ENCODE data around the gene PCDHA1.
"Not testable (repeated sequence)": the region's sequence is repeated elsewhere in the genome, so short reads cannot be mapped to it uniquely, and the experiment has no call there.

Gene PCDHA1

DNA sequence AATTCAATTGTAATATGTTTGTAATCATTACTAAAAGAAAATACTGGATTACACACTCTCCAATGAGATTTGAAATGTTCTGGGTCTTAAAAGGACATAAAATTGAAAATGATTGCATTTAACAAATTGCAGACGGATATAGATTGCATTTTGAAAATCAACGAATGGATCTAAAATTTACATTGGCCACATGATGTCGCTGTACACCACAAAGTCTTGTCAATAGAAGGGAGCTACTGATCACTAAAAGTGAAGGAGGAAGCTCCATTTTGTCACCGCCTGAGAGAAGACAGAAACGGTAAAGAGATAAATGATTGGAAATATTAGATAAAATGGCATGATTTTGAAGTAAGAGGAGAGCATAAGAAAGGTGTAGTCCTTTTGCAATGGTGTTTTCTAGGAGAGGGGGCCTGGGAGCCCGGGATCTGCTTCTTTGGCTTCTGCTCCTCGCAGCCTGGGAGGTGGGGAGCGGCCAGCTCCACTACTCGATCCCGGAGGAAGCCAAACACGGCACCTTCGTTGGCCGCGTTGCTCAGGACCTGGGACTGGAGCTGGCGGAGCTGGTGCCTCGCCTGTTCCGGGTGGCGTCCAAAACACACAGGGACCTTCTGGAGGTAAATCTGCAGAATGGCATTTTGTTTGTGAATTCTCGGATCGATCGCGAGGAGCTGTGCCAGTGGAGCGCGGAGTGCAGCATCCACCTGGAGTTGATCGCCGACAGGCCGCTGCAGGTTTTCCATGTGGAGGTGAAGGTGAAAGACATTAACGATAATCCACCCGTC is at the start of gene PCDHA1:
Gene PCDHA1, plus strand, starts transcription at position 236 of the 782 bp plus-strand sequence.
- DNase-seq: no peak

DNA sequence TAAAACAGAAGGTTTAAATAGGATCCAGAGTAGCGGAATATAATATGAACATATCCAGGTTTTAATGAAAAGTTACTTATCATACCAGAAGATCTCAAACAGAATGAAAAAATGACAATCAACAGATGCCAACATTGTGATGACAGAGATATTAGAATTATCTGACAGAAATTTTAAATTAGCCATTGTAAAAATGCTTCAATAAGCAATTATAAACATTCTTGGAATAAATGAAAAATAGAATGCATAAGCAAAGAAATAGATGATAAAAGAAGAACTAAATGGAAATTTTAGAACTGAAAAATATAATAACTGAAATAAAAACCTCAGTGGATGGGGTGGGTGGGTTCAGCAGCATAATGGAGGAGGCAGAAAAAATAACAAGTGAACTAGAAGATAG is 48.5 kb upstream of the PCDHA1 start:
- DNase-seq: no peak

DNA sequence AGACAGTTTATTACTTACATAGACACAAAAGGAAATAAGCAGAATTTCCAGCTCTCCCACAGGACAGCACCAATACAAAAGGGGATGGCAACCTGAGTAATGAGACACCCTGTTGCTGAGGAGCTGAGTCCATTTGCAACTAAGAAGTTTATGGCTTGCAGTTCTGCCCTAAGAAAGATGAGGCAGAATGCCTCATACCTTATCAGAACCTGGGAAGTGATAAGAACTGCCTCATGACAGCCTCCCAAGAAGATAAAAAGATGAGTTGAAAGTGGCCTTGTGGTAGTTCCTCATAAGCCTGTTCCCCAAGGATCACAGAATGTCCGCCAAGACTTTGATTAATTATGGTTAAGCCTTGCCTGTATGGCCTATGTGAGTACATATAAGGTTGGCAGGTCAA is 44.0 kb upstream of the PCDHA1 start:
- no peak for DNase-seq

DNA sequence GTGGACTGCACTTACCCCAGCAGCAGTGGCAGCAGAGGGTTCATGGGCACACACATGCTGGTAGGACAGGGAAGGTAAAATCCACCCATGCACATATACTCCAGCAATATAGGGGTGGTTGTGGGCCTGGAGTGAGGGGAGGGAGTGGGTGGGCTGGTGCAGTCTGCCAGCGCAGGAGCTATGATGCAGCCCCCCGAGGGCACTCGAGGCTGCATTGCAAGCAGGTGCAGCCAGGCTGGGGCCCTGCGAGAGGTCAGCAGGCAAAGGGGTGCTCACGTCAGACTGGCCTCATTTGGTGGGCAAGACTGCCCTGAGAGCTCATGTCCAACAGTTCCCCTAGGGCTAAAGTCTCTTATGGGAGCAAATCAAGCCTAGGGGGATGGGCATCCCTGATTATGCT is 32.4 kb upstream of the PCDHA1 start:
- no peak for DNase-seq

DNA sequence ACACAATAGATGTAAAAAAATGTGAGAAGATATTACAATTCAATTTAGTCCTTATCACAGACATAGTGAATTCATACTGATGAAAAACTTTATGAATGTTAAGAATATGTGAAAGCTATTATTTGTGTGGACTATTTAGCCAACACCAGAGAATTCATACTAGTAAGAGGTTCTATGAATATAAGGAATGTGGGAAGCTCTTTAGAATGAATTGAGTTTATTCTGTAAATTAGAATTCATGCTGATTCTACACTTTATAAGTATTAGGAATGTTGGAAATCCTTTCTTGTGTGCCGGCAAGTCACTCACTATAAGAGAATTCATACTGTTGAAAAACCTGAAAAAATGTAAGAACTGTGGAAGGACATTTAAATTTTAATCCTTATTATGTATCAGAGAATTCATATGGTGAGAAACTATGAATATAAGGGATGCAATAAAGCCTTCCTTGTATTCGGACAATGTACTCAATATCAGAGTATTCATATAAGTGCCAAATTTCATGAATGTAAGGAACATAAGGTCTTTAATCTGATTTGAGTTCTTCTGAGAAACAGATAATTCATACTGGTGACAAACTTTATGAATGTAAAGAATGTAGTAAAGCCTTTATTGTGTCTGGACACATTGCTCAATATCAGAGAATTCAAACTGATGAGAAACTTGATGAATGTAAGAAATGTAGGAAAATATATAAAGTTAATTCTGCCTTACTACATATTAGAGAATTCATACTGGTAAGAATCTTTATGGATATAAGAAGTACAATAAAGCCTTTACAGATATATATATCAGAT is 21.6 kb upstream of the PCDHA1 start:
- no peak for DNase-seq

DNA sequence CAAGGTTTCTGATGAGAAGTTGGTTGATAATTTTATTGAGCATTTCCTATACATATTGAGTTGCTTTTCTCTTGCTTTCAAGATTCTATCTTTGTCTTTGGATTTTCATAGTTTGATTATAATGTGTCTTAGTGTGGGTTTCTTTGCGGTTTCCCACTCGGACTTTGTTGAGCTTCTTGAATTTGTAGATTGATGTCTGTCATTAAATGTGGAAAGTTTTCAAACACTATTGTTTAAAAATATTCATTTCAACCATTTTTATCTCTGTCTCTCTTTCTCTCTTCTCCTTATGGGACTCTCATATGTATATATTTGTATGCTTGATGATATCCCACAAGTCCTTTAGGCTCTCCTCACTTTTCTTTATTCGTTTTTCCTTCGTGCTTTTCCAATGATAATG is 18.5 kb upstream of the PCDHA1 start:
- no peak for DNase-seq

DNA sequence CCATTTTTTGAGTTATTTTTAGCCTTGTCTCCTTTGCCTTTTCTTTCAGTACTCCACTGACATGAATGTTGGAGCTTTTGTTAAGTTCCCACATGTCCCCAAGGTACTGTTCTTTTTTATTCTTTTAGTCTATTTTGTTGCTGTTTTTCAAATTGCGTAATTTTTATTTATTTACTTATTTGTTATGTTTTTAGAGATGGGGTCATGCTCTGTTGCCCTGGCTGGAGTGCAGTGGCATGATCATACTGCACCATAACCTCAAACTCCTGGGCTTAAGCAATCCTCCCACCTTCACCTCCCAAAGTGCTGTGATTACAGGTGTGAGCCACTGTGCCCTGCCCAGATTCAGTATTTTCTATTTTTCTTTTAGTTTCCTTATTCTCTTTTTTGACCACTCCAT is 5.4 kb upstream of the PCDHA1 start:
- no peak for DNase-seq

DNA sequence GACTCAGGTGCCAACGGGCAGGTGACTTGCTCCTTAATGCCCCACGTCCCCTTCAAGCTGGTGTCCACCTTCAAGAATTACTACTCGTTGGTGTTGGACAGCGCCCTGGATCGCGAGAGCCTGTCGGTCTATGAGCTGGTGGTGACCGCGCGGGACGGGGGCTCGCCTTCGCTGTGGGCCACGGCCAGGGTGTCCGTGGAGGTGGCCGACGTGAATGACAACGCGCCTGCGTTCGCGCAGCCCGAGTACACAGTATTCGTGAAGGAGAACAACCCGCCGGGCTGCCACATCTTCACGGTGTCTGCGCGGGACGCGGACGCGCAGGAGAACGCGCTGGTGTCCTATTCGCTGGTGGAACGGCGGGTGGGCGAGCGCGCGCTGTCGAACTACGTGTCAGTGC is 1.5 kb downstream of the PCDHA1 start:
- not testable (repeated sequence) for DNase-seq

DNA sequence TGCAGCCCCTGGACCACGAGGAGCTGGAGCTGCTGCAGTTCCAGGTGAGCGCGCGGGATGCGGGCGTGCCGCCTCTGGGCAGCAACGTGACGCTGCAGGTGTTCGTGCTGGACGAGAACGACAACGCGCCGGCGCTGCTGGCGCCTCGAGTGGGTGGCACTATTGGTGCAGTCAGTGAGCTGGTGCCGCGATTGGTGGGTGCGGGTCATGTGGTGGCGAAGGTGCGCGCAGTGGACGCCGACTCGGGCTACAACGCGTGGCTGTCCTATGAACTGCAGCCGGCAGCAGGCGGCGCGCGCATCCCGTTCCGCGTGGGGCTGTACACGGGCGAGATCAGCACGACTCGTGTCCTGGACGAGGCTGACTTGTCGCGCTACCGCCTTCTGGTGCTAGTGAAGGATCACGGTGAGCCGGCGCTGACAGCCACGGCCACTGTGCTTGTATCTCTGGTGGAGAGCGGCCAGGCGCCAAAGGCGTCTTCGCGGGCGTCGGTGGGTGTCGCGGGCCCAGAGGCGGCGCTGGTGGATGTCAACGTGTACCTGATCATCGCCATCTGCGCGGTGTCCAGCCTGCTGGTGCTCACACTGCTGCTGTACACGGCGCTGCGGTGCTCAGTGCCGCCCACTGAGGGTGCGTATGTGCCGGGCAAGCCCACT is 2.0 kb downstream of the PCDHA1 start:
- DNase-seq: not testable (repeated sequence)

DNA sequence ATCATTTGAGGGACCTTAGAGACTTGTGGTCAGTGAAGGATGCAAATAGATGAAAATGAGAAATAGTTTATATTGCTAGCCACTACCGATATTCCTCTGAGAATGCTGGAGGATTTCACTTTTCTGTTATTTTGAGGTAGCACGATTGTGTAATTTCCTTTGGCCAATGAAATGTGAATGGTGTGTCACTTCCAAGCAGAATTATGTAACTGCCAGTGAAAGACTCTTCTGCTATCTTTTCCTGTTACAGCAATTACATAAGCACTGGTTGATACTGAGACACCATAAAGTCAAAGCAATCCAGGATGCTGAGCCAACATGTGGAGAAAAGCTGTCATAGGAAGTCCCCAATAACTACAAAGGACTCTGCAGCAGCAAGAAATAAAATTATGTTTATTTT is 5.1 kb downstream of the PCDHA1 start:
- DNase-seq: no peak

DNA sequence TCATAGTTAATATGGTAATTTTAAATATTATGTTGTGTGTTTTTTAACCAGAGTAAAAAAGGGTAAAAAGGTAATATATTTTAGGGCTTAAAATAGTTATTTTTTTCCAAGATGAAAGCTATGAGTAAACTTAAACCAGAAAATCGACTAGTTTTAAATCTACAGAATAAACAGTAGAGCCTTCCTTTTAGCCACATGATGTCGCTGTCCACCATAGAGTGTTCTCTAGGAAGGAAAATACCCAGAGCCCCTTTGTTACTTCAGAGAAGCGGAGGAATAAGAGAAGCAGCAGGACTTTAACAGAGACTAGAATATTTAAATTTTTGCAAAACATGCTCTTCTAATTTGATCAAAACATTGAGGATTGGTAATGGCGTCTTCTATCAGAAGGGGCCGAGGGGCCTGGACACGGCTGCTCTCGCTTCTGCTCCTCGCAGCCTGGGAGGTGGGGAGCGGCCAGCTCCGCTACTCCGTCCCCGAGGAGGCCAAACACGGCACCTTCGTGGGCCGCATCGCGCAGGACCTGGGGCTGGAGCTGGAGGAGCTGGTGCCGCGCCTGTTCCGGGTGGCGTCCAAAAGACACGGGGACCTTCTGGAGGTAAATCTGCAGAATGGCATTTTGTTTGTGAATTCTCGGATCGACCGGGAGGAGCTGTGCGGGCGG is 8.8 kb downstream of the PCDHA1 start, which contains the start of gene PCDHA2:
Gene PCDHA2, plus strand, starts transcription at position 258 of the 664 bp plus-strand sequence.
- peak in 1 of 56 donors; percentile 22 for DNase-seq

DNA sequence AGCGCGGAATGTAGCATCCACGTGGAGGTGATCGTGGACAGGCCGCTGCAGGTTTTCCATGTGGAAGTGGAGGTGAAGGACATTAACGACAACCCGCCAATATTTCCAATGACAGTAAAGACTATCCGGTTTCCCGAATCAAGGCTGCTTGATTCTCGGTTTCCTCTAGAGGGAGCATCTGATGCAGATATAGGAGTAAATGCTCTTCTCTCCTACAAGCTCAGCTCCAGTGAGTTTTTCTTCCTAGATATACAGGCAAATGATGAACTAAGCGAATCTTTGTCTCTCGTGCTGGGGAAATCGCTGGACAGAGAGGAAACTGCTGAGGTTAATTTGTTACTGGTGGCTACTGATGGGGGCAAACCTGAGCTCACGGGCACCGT is 9.3 kb downstream of the PCDHA1 start:
- peak in 1 of 56 donors; percentile 14 for DNase-seq

DNA sequence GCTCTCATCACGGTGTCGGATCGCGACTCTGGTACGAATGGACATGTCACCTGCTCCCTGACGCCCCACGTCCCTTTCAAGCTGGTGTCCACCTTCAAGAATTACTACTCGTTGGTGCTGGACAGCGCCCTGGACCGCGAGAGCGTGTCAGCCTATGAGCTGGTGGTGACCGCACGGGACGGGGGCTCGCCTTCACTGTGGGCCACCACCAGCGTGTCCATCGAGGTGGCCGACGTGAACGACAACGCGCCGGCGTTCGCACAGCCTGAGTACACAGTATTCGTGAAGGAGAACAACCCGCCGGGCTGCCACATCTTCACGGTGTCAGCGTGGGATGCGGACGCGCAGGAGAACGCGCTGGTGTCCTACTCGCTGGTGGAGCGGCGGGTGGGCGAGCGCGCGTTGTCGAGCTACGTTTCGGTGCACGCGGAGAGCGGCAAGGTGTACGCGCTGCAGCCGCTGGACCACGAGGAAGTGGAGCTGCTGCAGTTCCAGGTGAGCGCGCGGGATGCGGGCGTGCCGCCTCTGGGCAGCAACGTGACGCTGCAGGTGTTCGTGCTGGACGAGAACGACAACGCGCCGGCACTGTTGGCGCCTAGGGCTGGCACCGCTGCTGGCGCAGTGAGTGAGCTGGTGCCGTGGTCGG is 10.3 kb downstream of the PCDHA1 start:
- DNase-seq: not testable (repeated sequence)

DNA sequence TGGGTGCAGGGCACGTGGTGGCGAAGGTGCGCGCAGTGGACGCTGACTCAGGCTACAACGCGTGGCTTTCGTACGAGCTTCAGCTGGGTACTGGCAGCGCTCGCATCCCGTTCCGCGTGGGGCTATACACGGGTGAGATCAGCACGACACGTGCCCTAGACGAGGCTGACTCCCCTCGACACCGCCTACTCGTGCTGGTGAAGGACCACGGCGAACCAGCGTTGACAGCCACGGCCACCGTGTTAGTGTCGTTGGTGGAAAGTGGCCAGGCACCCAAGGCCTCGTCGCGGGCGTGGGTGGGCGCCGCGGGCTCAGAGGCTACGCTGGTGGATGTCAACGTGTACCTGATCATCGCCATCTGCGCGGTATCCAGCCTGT is 10.8 kb downstream of the PCDHA1 start:
- no peak for DNase-seq

DNA sequence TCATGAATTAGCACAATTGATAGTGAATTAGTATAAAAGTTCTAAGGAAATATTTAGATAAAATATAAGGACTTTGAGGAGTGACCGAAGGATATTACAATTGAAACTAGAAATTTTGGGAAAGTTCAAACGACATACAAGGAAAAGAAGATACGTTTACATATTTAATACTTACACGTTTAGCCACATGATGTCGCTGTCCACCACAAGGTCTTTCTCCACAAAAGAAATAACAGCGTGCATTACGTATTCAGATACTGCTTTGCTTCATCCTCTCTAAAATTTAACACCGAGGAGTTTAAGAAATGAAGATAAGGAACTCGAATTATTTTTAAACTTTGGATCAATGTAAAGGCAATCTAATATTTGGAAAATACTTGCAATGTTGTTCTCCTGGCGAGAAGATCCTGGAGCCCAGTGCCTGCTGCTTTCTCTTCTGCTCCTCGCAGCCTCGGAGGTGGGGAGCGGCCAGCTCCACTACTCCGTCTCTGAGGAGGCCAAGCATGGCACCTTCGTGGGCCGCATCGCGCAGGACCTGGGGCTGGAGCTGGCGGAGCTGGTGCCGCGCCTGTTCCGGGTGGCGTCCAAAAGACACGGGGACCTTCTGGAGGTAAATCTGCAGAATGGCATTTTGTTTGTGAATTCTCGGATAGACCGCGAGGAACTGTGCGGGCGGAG is 15.0 kb downstream of the PCDHA1 start, which contains the start of gene PCDHA3:
Gene PCDHA3, plus strand, starts transcription at position 242 of the 678 bp plus-strand sequence.
- DNase-seq: peak in 4 of 56 donors; percentile 4 to 51 (median 18)

DNA sequence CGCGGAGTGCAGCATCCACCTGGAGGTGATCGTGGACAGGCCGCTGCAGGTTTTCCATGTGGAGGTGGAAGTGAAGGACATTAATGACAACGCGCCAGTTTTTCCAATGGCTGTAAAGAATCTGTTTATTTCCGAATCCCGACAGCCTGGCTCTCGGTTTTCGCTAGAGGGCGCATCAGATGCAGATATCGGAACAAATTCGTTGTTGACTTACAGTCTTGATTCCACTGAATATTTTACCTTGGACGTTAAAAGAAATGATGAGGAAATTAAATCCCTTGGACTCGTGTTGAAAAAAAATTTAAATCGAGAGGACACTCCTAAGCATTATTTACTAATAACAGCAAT is 15.5 kb downstream of the PCDHA1 start:
- peak in 6 of 56 donors; percentile 7 to 40 (median 30) for DNase-seq

DNA sequence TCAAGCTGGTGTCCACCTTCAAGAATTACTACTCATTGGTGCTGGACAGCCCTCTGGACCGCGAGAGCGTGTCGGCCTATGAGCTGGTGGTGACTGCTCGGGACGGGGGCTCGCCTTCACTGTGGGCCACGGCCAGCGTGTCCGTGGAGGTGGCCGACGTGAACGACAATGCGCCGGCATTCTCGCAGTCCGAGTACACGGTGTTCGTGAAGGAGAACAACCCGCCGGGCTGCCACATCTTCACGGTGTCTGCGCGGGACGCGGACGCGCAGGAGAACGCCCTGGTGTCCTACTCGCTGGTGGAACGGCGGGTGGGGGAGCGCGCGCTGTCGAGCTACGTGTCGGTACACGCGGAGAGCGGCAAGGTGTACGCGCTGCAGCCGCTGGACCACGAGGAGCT is 16.4 kb downstream of the PCDHA1 start:
- not testable (repeated sequence) for DNase-seq

DNA sequence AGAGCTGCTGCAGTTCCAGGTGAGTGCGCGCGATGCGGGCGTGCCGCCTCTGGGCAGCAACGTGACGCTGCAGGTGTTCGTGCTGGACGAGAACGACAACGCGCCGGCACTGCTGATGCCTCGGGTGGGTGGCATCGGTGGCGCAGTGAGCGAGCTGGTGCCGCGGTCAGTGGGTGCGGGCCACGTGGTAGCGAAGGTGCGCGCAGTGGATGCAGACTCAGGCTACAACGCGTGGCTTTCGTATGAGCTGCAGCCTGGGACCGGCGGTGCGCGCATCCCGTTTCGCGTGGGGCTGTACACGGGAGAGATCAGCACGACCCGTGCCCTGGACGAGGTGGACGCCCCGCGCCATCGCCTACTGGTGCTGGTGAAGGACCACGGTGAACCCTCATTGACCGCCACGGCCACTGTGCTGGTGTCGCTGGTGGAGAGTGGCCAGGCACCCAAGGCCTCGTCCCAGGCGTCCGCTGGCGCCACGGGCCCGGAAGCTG is 16.9 kb downstream of the PCDHA1 start:
- DNase-seq: no peak

DNA sequence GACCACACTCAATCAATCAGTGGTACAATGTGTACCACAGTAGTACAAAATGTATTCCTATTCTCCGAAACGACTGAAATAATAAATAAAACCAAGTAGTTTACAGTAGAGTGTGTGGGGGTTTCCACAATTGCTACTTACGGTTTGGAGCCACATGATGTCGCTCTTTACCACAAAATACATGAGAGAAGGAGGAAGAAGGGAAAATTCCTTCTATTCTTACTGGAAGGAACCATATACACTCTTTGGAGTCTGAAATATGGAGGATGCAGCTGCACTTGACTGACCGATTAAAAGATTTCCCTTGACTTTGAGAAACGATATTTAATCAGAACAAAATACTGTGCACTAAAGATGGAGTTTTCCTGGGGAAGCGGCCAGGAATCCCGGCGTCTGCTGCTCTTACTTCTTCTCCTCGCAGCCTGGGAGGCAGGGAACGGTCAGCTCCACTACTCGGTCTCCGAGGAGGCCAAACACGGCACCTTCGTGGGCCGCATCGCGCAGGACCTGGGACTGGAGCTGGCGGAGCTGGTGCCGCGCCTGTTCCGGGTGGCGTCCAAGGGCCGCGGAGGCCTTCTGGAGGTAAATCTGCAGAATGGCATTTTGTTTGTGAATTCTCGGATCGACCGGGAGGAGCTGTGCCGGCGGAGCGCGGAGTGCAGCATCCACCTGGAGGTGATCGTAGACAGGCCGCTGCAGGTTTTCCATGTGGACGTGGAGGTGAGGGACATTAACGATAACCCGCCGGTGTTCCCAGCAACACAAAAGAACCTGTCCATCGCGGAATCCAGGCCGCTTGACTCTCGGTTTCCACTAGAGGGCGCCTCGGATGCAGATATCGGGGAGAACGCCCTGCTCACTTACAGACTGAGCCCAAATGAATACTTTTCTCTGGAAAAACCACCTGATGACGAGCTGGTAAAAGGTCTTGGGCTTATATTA is 21.2 kb downstream of the PCDHA1 start, which contains the start of gene PCDHA4:
Gene PCDHA4, plus strand, starts transcription at position 235 of the 942 bp plus-strand sequence.
- peak in 15 of 56 donors; percentile 11 to 66 (median 35) for DNase-seq

Data from amygdala (tissue), 56 donors.